ENCODE results near the gene TYSND1. TPM values are rescaled to one million over a fixed set of nuclear protein-coding genes. Genes with fewer than 3 reads are reported as not detected.
A peak's percentile ranks its signal among the peaks of the same experiment; 100 is the strongest.

The TYSND1 gene
- total and polyA plus RNA-seq, 2 of the 13 experiments (the other 11 are each of a cell fraction or from before 2014, with no cell fraction given): 3.3 to 8.9 TPM

DNA sequence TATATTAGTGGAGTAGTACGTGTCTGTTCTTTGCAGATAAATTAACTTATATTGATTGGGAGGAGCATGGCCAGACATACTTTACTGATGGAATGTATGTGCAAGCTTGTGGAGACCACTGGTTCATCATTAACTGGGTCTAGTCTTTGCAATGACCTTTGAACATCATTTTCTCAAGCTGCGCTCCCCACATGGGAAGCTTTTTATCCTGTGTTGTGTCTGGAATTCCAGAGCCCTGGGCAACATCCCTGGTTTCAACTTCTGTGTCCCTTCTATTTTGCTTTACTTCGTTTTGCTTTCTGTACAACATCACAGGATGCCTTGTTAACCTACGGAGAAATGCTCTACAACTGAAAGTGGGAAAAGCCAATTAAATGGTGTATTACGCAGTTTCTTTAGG, 55.5 kb downstream of the TYSND1 start (continued):
- peak; percentile 91 for TF ChIP-seq ARID3A (IDR thresholded peaks at IDR 0.05; ENCODE audit: low read depth, low read length)
- TF ChIP-seq, protein P1, sequence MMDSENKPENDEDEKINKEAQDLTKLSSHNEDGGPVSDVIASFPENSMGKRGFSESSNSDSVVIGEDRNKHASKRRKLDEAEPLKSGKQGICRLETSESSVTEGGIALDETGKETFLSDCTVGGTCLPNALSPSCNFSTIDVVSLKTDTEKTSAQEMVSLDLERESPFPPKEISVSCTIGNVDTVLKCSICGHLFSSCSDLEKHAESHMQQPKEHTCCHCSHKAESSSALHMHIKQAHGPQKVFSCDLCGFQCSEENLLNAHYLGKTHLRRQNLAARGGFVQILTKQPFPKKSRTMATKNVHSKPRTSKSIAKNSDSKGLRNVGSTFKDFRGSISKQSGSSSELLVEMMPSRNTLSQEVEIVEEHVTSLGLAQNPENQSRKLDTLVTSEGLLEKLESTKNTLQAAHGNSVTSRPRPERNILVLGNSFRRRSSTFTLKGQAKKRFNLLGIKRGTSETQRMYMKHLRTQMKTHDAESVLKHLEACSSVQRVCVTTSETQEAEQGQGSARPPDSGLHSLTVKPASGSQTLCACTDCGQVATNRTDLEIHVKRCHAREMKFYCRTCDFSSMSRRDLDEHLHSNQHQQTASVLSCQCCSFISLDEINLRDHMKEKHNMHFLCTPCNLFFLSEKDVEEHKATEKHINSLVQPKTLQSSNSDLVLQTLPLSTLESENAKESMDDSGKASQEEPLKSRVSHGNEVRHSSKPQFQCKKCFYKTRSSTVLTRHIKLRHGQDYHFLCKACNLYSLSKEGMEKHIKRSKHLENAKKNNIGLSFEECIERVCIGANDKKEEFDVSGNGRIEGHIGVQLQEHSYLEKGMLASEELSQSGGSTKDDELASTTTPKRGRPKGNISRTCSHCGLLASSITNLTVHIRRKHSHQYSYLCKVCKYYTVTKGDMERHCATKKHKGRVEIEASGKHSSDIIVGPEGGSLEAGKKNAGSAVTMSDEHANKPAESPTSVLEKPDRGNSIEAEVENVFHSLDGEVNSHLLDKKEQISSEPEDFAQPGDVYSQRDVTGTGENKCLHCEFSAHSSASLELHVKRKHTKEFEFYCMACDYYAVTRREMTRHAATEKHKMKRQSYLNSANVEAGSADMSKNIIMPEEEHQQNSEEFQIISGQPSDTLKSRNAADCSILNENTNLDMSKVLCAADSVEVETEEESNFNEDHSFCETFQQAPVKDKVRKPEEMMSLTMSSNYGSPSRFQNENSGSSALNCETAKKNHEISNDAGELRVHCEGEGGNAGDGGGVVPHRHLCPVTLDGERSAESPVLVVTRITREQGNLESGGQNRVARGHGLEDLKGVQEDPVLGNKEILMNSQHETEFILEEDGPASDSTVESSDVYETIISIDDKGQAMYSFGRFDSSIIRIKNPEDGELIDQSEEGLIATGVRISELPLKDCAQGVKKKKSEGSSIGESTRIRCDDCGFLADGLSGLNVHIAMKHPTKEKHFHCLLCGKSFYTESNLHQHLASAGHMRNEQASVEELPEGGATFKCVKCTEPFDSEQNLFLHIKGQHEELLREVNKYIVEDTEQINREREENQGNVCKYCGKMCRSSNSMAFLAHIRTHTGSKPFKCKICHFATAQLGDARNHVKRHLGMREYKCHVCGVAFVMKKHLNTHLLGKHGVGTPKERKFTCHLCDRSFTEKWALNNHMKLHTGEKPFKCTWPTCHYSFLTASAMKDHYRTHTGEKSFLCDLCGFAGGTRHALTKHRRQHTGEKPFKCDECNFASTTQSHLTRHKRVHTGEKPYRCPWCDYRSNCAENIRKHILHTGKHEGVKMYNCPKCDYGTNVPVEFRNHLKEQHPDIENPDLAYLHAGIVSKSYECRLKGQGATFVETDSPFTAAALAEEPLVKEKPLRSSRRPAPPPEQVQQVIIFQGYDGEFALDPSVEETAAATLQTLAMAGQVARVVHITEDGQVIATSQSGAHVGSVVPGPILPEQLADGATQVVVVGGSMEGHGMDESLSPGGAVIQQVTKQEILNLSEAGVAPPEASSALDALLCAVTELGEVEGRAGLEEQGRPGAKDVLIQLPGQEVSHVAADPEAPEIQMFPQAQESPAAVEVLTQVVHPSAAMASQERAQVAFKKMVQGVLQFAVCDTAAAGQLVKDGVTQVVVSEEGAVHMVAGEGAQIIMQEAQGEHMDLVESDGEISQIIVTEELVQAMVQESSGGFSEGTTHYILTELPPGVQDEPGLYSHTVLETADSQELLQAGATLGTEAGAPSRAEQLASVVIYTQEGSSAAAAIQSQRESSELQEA (CRISPR knock-in tag; IDR thresholded peaks at IDR 0.05; ENCODE audit: not compliant biosample characterization): no peak
- peak; percentile 29; the same call in 1 of the 2 replicates for TF ChIP-seq ZNF607 (CRISPR knock-in tag; IDR thresholded peaks at IDR 0.05; ENCODE audit: borderline replicate concordance)
- peak; percentile 99 for TF ChIP-seq HNF1B (CRISPR knock-in tag; IDR thresholded peaks at IDR 0.05)
- TF ChIP-seq, protein P2, sequence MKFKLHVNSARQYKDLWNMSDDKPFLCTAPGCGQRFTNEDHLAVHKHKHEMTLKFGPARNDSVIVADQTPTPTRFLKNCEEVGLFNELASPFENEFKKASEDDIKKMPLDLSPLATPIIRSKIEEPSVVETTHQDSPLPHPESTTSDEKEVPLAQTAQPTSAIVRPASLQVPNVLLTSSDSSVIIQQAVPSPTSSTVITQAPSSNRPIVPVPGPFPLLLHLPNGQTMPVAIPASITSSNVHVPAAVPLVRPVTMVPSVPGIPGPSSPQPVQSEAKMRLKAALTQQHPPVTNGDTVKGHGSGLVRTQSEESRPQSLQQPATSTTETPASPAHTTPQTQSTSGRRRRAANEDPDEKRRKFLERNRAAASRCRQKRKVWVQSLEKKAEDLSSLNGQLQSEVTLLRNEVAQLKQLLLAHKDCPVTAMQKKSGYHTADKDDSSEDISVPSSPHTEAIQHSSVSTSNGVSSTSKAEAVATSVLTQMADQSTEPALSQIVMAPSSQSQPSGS (CRISPR knock-in tag; IDR thresholded peaks at IDR 0.05): 0 out of 2 replicates have a peak, but pooled peaks have one; percentile 47
- peak; percentile 60 for TF ChIP-seq IRF2 (CRISPR knock-in tag; IDR thresholded peaks at IDR 0.05)
- no peak for TF ChIP-seq ZNF136 (CRISPR knock-in tag; IDR thresholded peaks at IDR 0.05; ENCODE audit: low read depth)
- no peak for TF ChIP-seq CBX1 (IDR thresholded peaks at IDR 0.05; ENCODE audit: low read depth)
- TF ChIP-seq HNF4A (CRISPR knock-in tag; IDR thresholded peaks at IDR 0.05): peak; percentile 93
- TF ChIP-seq RFXAP (CRISPR knock-in tag; IDR thresholded peaks at IDR 0.05; ENCODE audit: borderline replicate concordance): peak; percentile 48; the same call in 1 of the 2 replicates
- peak; percentile 97 for TF ChIP-seq TEAD3 (CRISPR knock-in tag; optimal IDR thresholded peaks at IDR 0.05; ENCODE audit: borderline replicate concordance)
- TF ChIP-seq ZBTB7B (CRISPR knock-in tag; IDR thresholded peaks at IDR 0.05): peak; percentile 68; the same call in 1 of the 2 replicates

Measured in HepG2 (cell line).